GM12801 (cell line): ENCODE measurements around the gene FBXL7.

Experiments used
- TF ChIP-seq, protein P1 (sequence below): IDR thresholded peaks from one replicate; pipeline ENCODE4 v1.5.1; 2011; ENCODE audit warnings: control low read depth; ENCODE audit not compliant: insufficient read length; ENCODE audit errors: extremely low read depth

The FBXL7 gene

GRCh38 chr5:15691521-15691920 lies 191.5 kb downstream of the FBXL7 start:
- TF ChIP-seq, protein P1, sequence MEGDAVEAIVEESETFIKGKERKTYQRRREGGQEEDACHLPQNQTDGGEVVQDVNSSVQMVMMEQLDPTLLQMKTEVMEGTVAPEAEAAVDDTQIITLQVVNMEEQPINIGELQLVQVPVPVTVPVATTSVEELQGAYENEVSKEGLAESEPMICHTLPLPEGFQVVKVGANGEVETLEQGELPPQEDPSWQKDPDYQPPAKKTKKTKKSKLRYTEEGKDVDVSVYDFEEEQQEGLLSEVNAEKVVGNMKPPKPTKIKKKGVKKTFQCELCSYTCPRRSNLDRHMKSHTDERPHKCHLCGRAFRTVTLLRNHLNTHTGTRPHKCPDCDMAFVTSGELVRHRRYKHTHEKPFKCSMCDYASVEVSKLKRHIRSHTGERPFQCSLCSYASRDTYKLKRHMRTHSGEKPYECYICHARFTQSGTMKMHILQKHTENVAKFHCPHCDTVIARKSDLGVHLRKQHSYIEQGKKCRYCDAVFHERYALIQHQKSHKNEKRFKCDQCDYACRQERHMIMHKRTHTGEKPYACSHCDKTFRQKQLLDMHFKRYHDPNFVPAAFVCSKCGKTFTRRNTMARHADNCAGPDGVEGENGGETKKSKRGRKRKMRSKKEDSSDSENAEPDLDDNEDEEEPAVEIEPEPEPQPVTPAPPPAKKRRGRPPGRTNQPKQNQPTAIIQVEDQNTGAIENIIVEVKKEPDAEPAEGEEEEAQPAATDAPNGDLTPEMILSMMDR, result no peak

DNA sequence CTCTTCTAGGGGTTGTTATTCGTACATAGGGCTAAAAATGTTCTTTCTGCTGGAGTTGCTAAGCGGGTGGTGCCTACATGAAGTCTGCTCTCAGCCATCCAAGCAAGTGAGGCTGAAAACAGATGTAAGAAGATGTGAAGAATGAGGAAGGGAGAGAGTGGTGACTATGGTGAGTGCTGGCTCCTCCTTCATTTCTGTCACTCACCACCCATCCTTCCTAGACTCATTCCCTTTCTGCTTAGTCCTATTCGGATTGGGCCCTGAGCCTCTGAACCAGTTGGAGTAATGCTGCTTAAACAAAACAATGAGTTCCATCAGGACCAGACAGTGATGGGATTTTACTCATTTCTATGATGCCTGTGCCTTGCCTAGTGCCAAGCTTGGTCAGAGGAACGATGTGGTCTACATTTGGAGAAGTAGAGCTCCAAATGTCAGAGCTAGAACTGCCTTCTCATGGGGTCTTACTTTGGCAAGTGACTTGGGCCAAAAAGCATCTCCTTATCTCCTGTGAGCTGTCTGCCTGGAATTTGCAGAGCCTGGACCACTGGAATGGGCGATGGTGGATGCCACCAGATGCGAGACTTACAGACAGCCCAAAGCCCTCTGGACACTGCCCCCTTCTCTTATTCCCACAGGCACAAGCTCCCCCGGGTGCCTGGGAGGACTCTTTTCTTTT lies 192.9 kb downstream of the FBXL7 start:
- TF ChIP-seq, protein P1, result no peak

GRCh38 chr5:15693382-15693728 lies 193.4 kb downstream of the FBXL7 start:
- TF ChIP-seq, protein P1, result no peak

DNA sequence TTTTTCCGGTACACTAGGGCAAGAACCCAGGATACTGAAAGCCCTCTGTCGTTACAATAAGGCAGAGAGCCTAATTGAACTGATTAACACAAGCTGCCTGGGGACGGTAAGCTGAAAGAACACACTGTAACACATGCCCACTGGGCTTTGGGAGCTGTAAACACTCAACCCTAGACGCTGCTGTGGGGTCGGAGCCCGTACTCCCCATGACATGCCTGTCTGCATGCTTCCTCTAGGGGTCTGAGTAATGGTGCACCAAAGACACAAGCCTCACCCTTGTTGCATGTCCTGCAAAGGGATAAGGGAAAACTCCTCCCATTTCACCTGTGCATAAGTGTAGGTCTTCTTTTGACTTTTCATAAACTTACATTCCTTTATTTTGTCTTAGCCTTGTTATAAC lies 194.0 kb downstream of the FBXL7 start:
- TF ChIP-seq, protein P1, result no peak

GRCh38 chr5:15694696-15695214 lies 194.8 kb downstream of the FBXL7 start:
- TF ChIP-seq, protein P1, result no peak

DNA sequence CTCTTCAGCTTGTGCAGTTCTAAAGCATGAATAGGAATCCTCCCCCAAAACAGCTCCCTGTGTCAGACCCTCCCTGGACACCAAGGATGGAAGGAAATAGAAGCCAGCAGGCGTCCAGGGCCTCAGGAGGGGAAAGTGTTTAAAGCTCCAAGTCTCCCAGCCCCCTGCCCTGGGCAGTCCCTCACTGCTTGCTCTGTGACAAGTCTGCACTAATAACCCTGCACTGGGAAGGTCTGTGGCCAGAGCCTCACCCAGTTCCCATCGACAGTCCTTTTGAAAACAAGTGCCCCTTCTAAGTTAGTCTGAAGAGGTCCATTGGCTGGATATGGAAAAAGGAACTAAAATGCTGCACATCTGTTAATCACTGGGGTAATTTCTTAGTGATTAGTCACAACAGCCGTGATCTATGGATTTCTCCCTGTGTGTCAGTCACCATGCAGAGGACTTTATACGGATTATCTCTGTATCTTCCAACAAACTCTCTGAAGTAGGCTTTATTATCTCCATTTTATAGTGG lies 195.3 kb downstream of the FBXL7 start:
- TF ChIP-seq, protein P1, result no peak

GRCh38 chr5:15700373-15700772 lies 200.4 kb downstream of the FBXL7 start:
- TF ChIP-seq, protein P1, result no peak

DNA sequence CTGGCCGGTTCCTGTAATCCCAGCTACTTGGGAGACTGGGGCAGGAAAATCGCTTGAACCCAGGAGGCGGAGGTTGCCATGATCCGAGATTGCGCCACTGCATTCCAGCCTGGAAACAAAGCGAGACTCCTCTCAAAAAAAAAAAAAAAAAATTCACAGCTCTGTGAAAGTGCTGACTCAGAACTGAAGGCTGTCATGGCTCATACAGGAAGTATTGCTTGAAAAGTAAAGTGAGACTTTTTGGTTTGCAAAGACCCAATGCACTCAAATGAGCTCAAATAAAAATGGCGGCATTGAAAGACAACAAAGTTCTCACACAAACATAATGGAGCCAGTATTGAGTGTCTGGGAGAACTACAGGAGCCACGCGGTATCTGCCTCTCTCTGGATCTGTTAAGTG lies 202.1 kb downstream of the FBXL7 start:
- TF ChIP-seq, protein P1, result no peak
